HG02840 (cell line): ENCODE measurements around the gene IFNA13.

Experiments used
- ATAC-seq: cut with Tn5 transposase; IDR thresholded peaks from one replicate; pipeline ENCODE4 v1.9.1; 2021; ENCODE audit warnings: mild to moderate bottlenecking, moderate library complexity, moderate number of reproducible peaks; ENCODE audit not compliant: unreplicated experiment, low FRiP score

IFNA13 gene

DNA sequence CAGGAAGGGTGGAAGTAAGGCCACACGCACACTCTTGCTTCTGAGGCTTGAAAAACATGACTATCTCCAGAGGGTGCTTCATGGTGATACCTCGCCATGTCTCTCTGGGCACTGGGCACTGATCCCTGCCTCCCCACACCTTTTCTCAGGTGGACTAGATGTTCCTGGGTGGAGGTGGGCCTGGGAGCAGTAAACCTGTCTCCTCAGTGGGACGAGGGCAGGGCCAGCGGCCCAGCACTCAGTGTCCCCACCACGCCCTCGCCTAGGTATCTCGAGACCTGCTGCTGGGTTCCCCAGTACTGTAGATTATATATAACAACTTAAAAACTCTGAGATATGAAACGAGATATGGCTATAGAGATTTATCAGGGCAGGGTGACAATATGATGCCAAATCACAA is 5.6 kb downstream of the IFNA13 start:
- ATAC-seq = no peak

GRCh38 chr9:21357479-21358460 is 10.1 kb downstream of the IFNA13 start:
- ATAC-seq = peak; percentile 96

- no peak for ATAC-seq
Measured at GRCh38 chr9:21350787-21351186, 17.1 kb downstream of the IFNA13 start, which contains the start of gene IFNA6. Gene IFNA6, minus strand, starts transcription at chr9:21350887. Its CDS starts 0 bp downstream, at chr9:21350887.

GRCh38 chr9:21348430-21348970 is 19.4 kb downstream of the IFNA13 start:
- no peak for ATAC-seq

- ATAC-seq = no peak
Measured at GRCh38 chr9:21340735-21341134, 27.1 kb downstream of the IFNA13 start.

DNA sequence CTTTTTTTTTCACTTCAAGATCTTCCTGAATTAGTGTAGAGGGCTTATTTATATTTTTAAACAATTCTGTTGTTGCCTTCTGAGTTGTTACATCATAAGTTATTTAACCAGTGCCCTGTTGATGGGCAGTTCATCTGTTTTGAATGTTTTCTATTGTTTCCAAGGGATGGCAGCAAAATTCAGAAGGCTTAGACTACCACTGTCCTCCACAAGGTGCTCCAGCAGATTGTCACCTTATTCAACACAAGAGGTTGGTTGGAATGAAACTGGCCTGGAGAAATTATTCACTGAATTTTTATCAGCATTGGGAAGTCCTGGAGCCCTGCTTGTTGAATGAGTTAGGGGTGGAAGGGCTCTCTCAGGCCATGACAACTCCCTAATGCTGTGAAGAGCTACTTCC is 31.4 kb downstream of the IFNA13 start:
- no peak for ATAC-seq

DNA sequence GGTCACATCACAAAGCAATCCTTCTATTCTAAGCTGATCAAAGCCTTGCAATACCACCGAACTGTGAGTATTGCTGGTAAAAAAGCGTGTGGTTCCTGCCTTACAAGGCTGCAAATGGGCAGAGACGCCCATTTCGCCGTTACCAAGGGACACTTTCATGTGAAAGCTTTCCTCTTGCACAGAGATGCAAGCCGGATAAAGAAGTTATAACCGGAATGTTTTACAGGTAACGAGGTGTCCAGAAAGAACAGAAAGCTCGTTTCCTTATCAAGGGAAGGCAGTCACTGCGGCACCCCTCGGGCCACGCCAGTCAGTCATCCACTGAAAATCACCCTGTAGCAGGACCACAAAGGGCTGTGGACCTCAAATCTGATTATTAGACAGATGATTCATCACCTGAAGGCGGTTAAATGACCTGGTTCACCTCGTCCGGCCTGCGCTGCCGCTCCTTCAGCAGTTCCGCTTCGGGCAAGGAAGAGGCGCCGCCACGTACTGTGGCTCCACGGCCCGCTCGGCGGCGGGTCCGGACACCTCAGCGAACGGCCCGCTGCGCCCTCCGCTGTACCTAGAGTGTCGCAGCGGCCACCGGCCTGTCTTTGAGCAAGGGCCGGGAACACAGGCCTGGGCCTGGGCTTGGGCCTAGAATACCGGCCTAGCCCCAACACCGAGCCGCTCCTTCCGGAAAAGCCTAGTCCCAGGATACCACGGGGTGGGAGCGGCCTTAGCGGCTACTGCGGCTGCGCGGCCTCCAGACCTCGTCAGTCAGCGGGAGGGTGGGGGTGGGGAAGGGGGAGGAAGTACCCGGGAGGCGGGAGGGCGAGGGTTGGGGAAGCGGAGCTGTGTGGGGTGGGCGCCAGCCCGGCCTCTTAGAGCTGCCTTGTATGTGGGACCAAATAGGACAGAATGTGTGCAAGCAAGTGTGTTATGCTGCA is 32.9 kb downstream of the IFNA13 start, which contains the start of gene KLHL9:
KLHL9 (minus strand) TSS at position 704 of the 932 bp plus-strand sequence; CDS start at position 159, 545 bp downstream.
- peak; percentile 88 for ATAC-seq

DNA sequence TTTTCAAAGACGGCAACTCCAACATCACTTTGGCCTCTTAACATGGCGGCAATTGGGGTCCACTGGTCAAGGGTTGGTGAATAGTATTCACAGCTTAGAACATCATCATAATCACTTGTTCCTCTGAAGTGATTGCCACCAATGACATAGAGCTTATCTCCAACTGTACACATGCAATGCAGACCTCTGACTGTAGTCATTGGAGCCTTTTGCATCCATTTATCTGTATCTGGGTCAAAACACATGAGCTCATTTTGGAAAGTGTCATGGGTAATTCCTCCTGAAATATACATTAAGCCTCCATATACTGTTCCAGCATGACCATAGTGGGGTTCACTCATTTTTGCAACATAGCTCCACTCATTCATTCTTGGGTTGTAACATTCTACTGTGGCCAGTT is 34.6 kb downstream of the IFNA13 start:
- ATAC-seq = no peak

DNA sequence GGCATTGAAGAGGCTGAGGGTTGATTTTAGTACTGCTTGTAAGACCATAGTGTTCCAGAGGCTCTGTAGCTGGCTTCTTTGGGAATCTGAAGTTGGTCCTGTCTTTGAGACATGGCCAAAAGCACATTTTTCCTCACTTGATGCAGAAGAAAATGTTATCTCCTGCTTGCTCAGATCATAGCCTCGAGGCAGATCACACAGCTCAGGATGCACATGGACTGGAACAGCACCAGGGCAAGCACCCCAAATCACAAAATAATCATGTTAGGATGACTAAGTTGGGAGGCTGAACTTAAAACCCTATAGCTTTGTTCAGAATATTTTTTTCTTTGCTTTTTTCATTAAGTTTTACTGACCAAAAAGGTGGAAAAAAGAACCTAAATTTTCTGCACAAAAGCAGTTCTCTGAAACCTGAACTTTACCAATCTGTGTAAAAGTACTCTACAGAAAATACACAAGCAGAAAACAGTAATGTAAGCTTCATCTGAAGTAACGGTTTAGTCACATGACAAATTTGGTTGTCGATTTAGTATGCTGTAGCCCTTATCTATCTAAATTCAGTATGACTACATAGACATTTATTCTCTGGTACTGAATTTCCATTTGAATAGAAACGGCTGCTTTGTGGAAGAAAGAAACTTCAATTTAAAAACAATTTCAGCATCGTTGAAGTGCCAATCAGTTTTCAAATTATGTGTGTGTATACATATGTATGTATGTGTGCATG is 36.0 kb downstream of the IFNA13 start:
- no peak for ATAC-seq

DNA sequence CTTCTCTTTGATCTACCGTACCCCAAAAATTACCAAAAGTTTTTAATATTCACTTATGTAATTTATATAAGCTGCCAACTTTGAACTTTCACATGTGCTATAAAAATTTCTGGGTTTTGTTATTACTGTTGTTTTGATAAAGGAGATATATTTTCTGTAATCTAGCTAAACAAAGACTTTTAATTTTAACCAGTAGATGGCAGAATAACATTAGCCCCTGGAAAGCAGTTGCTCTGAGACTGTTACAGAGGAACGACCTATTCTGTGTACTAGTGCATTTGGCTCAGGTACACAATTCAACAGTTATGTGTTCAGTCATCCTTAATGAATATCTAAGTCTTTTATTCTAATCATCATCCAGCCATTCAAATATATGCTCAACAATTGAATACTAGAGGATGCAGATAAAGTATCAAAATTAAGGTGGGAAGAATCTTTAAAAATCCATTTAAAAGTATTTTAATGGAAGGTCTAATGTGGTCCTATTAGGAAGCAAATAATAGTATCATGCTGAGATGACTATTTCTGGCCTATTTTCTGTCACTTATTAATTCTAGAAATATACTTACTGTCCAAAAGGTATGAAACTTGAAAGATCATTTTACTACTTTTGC is 41.2 kb downstream of the IFNA13 start:
- ATAC-seq = peak; percentile 72

DNA sequence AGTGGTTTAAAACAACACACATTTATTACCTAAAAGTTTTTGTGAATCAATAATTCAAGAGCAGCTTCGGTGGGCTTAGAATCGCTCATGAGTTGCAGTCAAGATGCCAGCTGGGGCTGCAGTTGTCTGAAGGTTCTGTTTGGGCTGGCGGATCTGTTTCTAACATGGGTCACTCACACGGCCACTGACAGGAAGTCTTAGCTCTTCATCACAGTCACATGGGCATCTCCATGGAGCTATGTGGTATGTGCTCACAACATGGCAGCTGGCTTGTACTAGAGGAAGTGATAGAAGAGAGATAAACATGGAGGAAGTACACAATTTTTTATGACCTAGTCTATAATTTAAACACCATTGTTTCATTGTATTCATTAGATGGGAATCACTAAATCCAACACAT is 43.8 kb downstream of the IFNA13 start:
- ATAC-seq = no peak

- no peak for ATAC-seq
Measured at GRCh38 chr9:21322911-21323461, 44.9 kb downstream of the IFNA13 start.

DNA sequence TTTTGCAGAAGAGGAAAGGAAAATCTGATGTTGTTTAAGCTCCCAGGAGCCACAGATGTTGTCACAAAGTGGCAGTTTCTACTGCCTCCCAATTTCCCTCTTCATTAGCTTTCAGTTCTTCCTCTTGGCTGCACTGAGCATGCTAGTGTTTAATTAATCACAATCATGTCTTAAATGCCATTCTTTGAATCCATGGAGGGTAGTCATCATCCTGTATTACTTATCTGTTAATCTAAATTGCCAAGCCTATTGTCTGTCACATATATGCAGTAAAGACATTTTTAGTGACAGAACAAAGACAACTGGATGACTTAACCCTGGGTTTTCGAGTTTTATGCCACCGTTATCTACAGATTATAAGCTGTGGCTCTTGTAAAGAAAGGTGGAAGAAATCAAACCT is 47.4 kb downstream of the IFNA13 start:
- ATAC-seq = no peak

GRCh38 chr9:21317956-21318923 is 49.6 kb downstream of the IFNA13 start:
- ATAC-seq = peak; percentile 68
